HG03025 (cell line): ENCODE measurements around the gene NPSR1.
"Not testable (repeated sequence)": the region's sequence is repeated elsewhere in the genome, so short reads cannot be mapped to it uniquely, and the experiment has no call there.

Source experiments
- ATAC-seq: cut with Tn5 transposase; IDR thresholded peaks from one replicate; pipeline ENCODE4 v1.9.1; 2021; ENCODE audit warnings: mild to moderate bottlenecking, moderate library complexity; ENCODE audit not compliant: unreplicated experiment, low FRiP score

NPSR1 gene

DNA sequence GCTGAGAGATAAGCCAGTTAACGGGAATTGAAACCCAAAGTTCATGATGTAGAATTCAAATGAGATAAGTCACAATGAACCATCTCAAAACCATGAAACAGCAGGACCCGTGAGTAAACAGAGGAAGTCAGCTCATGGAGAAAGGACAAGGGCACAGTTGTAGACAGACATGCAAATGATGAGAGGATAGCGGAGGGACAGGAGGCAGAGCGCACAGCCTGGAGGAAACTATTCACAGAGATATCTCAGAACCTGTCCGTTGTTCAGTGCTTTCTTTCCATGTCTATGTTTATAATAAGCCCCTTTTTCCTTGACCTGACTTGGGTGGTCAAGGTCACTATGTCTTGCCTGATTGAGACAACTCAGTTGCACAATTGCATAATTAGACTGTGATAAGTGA lies 208.2 kb downstream of the NPSR1 start:
- not testable (repeated sequence) for ATAC-seq

DNA sequence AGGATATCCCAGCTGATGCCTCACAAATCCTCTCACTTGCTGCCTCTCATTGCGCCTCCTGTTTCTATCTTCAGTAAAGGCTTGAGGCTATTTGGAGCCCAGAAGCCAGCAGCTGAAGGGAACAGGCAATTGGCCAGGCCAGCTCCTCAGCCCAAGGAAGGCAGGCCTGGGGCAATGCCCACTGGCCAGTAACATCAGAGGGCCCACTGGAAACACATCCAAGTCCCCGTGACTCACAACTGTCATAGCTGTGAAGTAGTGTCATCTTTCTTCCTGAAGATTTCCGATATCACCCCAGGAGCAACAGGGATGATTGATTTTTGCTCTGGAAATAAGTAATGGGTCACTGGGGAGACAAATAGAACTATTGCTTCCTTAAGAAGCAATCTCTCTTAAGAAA lies 209.3 kb downstream of the NPSR1 start:
- not testable (repeated sequence) for ATAC-seq

DNA sequence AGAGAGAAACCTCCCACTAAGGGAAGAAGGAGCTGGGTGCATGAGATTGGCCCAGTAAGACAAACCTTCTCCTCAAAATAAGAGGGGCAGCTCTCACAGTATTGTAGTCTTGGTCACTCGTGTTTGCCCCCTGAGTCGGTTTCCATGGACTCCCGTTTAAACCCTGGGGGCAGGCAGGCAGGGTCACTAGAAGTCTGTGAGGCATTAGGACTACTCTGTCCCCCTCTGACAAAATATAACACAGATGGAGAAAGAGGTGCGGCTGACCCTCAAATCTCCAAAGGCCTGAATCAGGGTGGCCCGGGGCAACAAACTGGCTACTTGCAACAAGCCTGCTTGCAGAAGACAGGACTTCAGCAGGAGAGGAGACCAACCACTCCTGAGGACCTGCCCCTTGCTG lies 210.6 kb downstream of the NPSR1 start:
- ATAC-seq, result not testable (repeated sequence)

DNA sequence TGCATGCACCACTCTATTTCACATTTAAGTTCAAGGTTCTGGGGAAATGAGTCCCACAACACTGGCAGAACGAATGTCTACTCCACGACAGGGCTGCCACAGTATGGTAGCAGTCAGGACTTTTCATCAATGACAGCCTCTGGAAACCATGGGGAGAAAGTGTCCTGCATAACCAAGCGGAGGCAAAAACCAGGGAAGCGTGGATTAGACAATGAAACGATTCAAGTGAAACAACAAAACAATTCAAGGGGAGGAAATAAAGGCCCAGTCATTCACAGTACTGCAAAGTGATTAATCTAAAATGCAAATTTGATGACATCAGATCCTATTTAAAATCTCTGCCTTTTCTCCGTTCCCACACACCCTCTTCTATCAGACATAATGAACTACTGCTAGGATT lies 211.0 kb downstream of the NPSR1 start:
- no peak for ATAC-seq

DNA sequence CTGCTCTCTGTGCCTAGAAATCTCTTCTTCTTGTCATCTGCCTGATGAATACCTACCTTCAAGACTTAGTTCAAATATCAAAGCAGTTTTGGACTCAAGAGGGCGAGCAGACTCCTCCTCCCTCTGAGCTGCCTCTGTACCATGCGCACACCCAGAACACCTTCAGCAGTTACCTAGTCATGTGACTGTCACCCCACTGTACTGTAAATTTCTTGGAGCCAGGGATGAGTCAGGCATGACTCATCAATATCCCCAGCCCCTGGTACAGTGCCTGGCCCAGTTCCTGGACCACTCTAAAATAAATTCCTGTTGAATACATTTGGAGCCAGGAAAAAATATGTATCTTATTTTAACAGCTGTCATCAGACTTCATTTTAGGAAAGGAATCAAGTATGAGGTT lies 212.0 kb downstream of the NPSR1 start:
- ATAC-seq, result not testable (repeated sequence)

DNA sequence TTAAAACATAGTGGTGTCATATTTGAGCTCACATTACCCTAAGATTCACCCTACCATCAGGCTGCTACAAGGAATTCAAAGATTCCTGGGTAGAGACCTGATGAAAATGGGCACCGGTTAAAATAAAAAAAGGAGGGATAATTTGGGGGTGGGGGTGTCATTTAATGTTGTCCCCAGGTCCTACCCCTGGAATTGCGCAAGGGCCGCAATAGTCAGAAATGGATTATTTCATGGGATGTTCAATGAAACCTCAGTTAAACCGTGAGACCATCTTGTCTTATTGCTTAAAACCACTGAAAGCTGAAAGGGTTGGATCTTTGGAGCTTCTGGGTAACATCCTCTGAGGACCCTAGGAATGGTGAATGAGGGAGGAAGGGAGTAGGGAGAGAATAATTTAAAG lies 216.3 kb downstream of the NPSR1 start:
- not testable (repeated sequence) for ATAC-seq

DNA sequence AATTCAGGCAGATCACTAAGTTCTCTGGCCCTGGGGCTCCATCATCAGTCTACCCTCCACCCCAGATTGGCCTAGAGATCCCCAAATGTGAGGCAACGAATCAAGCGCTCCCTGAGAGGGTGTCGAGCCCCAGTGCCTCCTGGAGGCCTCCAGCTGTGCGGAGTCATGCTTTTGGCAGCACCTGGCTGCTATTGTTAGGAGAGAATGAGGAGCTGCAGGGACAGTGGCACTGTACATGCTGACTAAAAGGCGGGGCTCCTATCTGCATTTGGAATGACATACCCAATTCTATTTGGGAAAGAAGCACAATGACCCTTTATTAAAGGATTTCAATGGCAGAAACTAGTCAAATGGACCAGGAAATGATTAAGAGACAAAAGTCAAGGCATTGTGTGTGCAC lies 217.5 kb downstream of the NPSR1 start:
- no peak for ATAC-seq

DNA sequence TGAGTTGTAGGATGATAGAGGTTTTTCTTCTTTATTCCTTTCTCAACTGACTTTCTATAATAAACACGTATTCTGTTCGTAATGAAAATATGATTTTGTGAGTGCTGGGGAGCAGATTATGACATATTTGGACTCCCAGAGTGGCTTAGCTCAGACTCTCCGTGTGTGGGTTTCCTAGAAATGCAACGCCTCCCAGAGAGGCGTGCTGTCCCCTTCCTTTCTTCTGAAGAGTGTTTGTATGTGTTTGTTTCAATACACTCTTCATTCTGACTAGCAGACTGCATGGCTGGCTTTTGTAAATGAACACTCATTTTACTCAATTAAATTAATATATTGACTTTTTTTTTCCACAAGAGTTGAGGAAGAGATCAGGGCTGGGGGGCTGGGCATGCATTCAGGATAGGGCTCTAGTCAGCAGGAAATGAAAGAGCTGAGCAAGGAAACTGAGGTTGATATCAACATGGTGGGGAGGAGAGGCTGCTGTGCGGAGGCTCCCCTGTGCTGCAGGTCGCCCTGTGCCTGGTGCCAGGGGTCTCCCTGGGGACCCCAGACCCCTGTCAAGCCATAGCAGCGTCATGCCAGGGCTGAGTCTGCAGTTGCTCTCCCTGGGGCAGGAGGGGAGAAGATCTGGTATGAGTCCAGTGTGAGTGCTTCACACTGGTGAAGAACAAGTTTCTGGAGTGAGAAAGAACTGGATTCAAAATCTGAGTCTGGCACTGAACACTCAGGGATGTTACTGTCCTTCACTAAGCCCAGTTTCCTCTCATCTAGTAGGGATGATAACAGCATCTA lies 221.1 kb downstream of the NPSR1 start:
- not testable (repeated sequence) for ATAC-seq

DNA sequence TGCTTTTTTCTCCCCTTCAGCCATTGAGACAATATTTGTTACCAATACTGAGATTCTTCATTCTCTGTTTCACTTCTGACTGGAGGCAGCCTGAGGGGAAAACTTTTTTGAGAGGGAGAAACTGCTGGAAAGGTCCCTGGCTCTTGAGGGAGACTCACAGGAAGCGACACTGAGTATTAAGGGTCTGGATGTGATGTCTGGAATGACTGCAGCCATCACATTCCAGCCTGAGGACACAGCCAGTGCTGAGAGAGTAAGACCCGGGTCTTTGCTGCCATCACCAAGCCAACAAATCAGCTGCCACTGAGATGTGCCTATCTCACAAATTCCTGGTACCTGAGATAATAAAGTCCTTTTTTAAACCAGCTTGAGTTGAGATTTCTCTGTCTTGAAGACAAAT lies 221.9 kb downstream of the NPSR1 start:
- no peak for ATAC-seq

DNA sequence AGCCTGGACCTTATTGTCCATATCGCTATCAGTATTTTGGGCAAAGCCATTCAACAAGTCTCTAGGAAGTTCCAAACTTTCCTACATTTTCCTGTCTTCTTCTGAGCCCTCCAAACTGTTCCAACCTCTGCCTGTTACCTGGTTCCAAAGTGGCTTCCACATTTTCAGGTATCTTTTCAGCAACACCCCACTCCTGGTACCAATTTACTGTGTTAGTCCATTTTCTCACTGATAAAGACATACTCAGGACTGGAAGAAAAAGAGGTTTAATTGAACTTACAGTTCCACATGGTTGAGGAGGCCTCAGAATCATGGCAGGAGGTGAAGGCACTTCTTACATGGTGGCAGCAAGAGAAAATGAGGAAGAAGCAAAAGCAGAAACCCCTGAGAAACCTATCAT lies 225.8 kb downstream of the NPSR1 start:
- ATAC-seq, result not testable (repeated sequence)

DNA sequence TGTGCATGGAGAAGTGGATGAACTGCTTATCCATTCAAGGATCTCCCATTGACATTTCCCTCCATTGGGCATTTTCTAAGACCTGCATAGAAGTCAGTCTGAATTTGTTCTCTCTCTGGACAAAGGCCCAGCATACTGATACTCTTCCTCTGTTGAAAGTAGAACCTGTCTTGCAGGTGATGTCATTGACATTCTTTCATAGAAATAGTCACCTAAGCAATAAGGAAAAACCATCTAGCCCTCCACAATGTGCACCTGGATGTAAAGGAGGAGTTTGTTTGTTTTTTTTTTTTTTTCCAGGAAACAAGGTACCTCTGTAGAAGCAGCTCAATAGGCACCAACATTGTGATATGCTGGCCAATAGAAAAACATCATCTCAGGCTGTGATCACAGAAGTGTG lies 228.8 kb downstream of the NPSR1 start:
- no peak for ATAC-seq

DNA sequence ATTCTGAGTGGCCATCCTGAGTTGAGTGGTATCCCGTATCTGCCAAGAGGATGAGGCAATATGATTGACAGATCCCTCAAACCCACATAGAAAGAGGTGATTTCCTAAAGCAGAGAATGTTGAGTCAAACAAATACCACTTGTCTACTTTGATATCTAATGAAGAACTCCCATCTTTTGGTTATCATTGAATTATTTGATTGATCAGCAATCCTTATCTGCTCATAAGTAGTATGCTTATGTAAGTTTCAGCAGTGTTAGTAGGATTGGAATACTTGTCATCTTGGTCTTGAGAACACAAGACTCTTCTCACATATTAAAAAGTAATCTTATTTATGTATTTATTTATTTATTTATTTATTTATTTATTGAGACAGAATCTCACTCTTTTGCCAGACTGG lies 231.9 kb downstream of the NPSR1 start:
- no peak for ATAC-seq

DNA sequence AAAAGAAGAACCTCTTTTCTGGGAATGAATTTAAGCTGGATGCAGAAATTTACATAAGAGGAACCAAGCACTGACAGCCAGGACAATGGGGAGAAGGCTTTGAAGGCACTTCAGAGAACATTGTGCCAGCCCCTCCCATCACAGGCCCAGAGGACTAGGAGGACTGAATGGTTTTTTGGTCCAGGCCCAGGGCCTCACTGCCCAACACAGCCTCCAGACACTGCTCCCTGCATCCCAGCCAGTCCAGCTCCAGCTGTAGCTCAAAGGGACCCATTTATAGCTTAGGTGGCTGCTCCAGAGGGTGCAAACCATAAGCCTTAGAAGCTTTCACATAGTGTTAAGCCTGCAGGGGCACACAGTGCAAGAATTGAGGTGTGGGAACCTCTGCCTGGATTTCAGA lies 237.2 kb downstream of the NPSR1 start:
- ATAC-seq, result no peak
